Suprapubic skin (tissue), 4 donors: Measurements from ENCODE around the gene DAZL. TPM values are rescaled to one million over a fixed set of nuclear protein-coding genes. Genes with fewer than 3 reads are reported as not detected.

Experiments
- DNase-seq, 2 donors: peaks; one replicate each; pipeline ENCODE4 v3.0.0-alpha.2; 2019; ENCODE audit warnings: low spot score in 2 of 2
- H3K27ac ChIP-seq: fragments of 200-600 bp; sonication (generic); one replicate; pipeline ENCODE4 v1.5.1; 2019
- H3K27me3 ChIP-seq: fragments of 200-600 bp; sonication (generic); one replicate; pipeline ENCODE4 v1.5.1; 2019
- H3K36me3 ChIP-seq: fragments of 200-600 bp; sonication (generic); one replicate; pipeline ENCODE4 v1.5.1; 2019
- H3K4me1 ChIP-seq: fragments of 200-600 bp; sonication (generic); one replicate; pipeline ENCODE4 v1.5.1; 2019
- H3K4me3 ChIP-seq: fragments of 200-600 bp; sonication (generic); one replicate; pipeline ENCODE4 v1.5.1; 2019; ENCODE audit warnings: mild to moderate bottlenecking
- H3K9me3 ChIP-seq: fragments of 200-600 bp; sonication (generic); one replicate; pipeline ENCODE4 v1.5.1; 2019
- CTCF ChIP-seq, 2 donors: fragments of 200-600 bp in 1 of 2; fragments of 450-650 bp in 1 of 2; sonication (generic) in 1 of 2; IDR thresholded peaks; one replicate each; pipeline ENCODE4 v1.5.1; 2016 to 2019; ENCODE audit warnings: antibody characterized with exemption in 2 of 2, mild to moderate bottlenecking in 1 of 2, moderate library complexity in 1 of 2
- EP300 ChIP-seq: sonication (generic); formaldehyde crosslinking; IDR thresholded peaks from one replicate; pipeline ENCODE4 v1.6.1; 2017; ENCODE audit warnings: antibody characterized with exemption
- POLR2A ChIP-seq, 2 donors: fragments of 450-650 bp; IDR thresholded peaks; one replicate each; pipeline ENCODE4 v1.6.1; 2017; ENCODE audit warnings: antibody characterized with exemption in 2 of 2, mild to moderate bottlenecking in 2 of 2, moderate library complexity in 2 of 2
- POLR2AphosphoS5 ChIP-seq, 3 donors: sonication (generic); formaldehyde crosslinking; IDR thresholded peaks; one replicate each; pipeline ENCODE4 v1.6.1; 2017; ENCODE audit warnings: antibody characterized with exemption in 3 of 3
- WGBS: methylation state at CpG from one replicate; pipeline ENCODE4 v1.1.5; 2018; 5-methylcytosine and 5-hydroxymethylcytosine counted together
- total RNA-seq, 4 donors: library from RNA; depleted of rRNA; stranded (reverse); fragments of >200 nt; gene quantifications; one replicate each; pipeline ENCODE4 v1.1.0, GENCODE V29; 2016

DAZL gene
- total RNA-seq, result under 1 TPM in 1 of 4 donors, not detected in 3; 0.25 TPM

- Histone ChIP-seq H3K27ac (no peak within 1 kb of the TSS), H3K27me3 (no peaks in the 10 kb centered on the region), H3K4me1 (peaks cover 8% of the 10 kb centered on the region), H3K36me3 (no peaks in the 10 kb centered on the region), H3K4me3 (no peak within 1 kb of the TSS), H3K9me3 (no peaks in the 10 kb centered on the region)
- DNase-seq, result no peak
- TF ChIP-seq POLR2AphosphoS5 (IDR thresholded peaks at IDR 0.05) (no peak), EP300 (no peak), CTCF (IDR thresholded peaks at IDR 0.05) (no peak), POLR2A (IDR thresholded peaks at IDR 0.05) (no peak)
- WGBS, result 95% methylated on average over 44 of the region's 63 CpGs
These were observed at the start of gene DAZL for GRCh38 chr3:16604887-16605602. Gene DAZL, minus strand, starts transcription at chr3:16605423. Its CDS starts 218 bp downstream, at chr3:16605205.

GRCh38 chr3:16654976-16655375 is 49.8 kb upstream of the DAZL start:
- H3K27ac ChIP-seq, result no peak overlapping the region
- 67% methylated on average over 1 of the region's 1 CpG for WGBS

GRCh38 chr3:16653712-16654111 is 48.5 kb upstream of the DAZL start:
- Histone ChIP-seq H3K4me1 (no peaks in the 10 kb centered on the region), H3K27me3 (no peaks in the 10 kb centered on the region), H3K9me3 (no peaks in the 10 kb centered on the region), H3K4me3 (no peak overlapping the region), H3K36me3 (no peaks in the 10 kb centered on the region), H3K27ac (no peak overlapping the region)
- WGBS, result 50% methylated on average over 4 of the region's 4 CpGs
- TF ChIP-seq CTCF (IDR thresholded peaks at IDR 0.05) (no peak), POLR2A (IDR thresholded peaks at IDR 0.05) (no peak), EP300 (no peak), POLR2AphosphoS5 (IDR thresholded peaks at IDR 0.05) (no peak)
- no peak for DNase-seq

More at GRCh38 chr3:16654976-16655375, 49.8 kb upstream of the DAZL start:
- Histone ChIP-seq H3K4me1 (no peaks in the 10 kb centered on the region), H3K4me3 (no peak overlapping the region), H3K9me3 (no peaks in the 10 kb centered on the region), H3K27me3 (no peaks in the 10 kb centered on the region), H3K36me3 (no peaks in the 10 kb centered on the region)
- no peak for DNase-seq
- TF ChIP-seq EP300 (no peak), POLR2AphosphoS5 (IDR thresholded peaks at IDR 0.05) (no peak), CTCF (IDR thresholded peaks at IDR 0.05) (no peak), POLR2A (IDR thresholded peaks at IDR 0.05) (no peak)

GRCh38 chr3:16647668-16648067 is 42.4 kb upstream of the DAZL start:
- Histone ChIP-seq H3K27me3 (no peaks in the 10 kb centered on the region), H3K36me3 (no peaks in the 10 kb centered on the region), H3K4me3 (no peak overlapping the region), H3K9me3 (no peaks in the 10 kb centered on the region), H3K4me1 (no peaks in the 10 kb centered on the region), H3K27ac (no peak overlapping the region)
- 84% methylated on average over 4 of the region's 4 CpGs for WGBS
- TF ChIP-seq POLR2AphosphoS5 (IDR thresholded peaks at IDR 0.05) (no peak), EP300 (no peak), POLR2A (IDR thresholded peaks at IDR 0.05) (no peak), CTCF (IDR thresholded peaks at IDR 0.05) (no peak)
- no peak for DNase-seq

GRCh38 chr3:16639806-16640205 is 34.6 kb upstream of the DAZL start:
- Histone ChIP-seq H3K27ac (no peak overlapping the region), H3K9me3 (no peaks in the 10 kb centered on the region), H3K27me3 (no peaks in the 10 kb centered on the region), H3K4me3 (no peak overlapping the region), H3K4me1 (no peaks in the 10 kb centered on the region), H3K36me3 (no peaks in the 10 kb centered on the region)
- WGBS, result 72% methylated on average over 2 of the region's 2 CpGs
- DNase-seq, result no peak
- TF ChIP-seq POLR2AphosphoS5 (IDR thresholded peaks at IDR 0.05) (no peak), CTCF (IDR thresholded peaks at IDR 0.05) (no peak), POLR2A (IDR thresholded peaks at IDR 0.05) (no peak), EP300 (no peak)
